ENCODE data around the gene SRPK2.

Gene SRPK2

GRCh38 chr7:105132335-105132734 lies 256.4 kb downstream of the SRPK2 start:
- no peak overlapping the region for H3K27ac ChIP-seq (ENCODE audit: low read depth, low read length)
- no peaks in the 10 kb centered on the region for H3K9me3 ChIP-seq (ENCODE audit: control insufficient read depth, insufficient read depth, low read depth, low read length)
- H3K9ac ChIP-seq (ENCODE audit: low read length): no peak overlapping the region
- H3K36me3 ChIP-seq (ENCODE audit: control insufficient read depth, insufficient read depth, low read length): peaks cover 37% of the 10 kb centered on the region
- no peak overlapping the region for H3K4me3 ChIP-seq (ENCODE audit: low read depth, low read length)
- no peaks in the 10 kb centered on the region for H3K27me3 ChIP-seq (ENCODE audit: control insufficient read depth, insufficient read depth, low read length)
- peaks cover 4% of the 10 kb centered on the region; the same call in 1 of the 2 replicates for H3K4me1 ChIP-seq (ENCODE audit: control insufficient read depth, insufficient read depth, low read length)

DNA sequence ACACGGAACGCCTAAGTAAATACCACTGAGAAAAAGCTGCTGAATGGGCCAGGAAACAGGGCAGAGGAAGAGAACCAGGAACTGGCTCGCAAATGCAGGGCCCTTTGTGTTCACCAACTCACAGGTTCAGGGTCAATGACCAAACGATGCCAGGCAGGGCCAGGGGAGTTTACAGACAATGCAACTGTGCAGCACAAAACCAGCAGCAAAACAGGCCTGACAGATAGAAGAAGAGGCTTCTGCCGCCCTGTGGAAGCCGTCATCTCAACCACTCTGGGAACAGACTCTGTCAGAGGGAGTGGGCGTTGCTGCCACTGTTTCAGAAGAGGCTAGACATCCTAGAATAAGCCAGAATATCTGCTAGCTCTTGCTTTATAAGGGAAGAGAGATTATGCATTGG lies 256.8 kb downstream of the SRPK2 start:
- no peak overlapping the region for H3K9ac ChIP-seq (ENCODE audit: low read length)
- no peaks in the 10 kb centered on the region for H3K9me3 ChIP-seq (ENCODE audit: control insufficient read depth, insufficient read depth, low read depth, low read length)
- no peaks in the 10 kb centered on the region for H3K27me3 ChIP-seq (ENCODE audit: control insufficient read depth, insufficient read depth, low read length)
- H3K4me3 ChIP-seq (ENCODE audit: low read depth, low read length): no peak overlapping the region
- no peak overlapping the region for H3K27ac ChIP-seq (ENCODE audit: low read depth, low read length)
- H3K4me1 ChIP-seq (ENCODE audit: control insufficient read depth, insufficient read depth, low read length): peaks cover 4% of the 10 kb centered on the region; the same call in 1 of the 2 replicates
- H3K36me3 ChIP-seq (ENCODE audit: control insufficient read depth, insufficient read depth, low read length): peaks cover 32% of the 10 kb centered on the region

GRCh38 chr7:105131033-105131656 lies 257.6 kb downstream of the SRPK2 start:
- Histone ChIP-seq H3K9ac (ENCODE audit: low read length) (no peak overlapping the region), H3K4me3 (ENCODE audit: low read depth, low read length) (no peak overlapping the region), H3K9me3 (ENCODE audit: control insufficient read depth, insufficient read depth, low read depth, low read length) (no peaks in the 10 kb centered on the region), H3K36me3 (ENCODE audit: control insufficient read depth, insufficient read depth, low read length) (peaks cover 34% of the 10 kb centered on the region), H3K4me1 (ENCODE audit: control insufficient read depth, insufficient read depth, low read length) (no peaks in the 10 kb centered on the region; the same call in 1 of the 2 replicates), H3K27ac (ENCODE audit: low read depth, low read length) (no peak overlapping the region), H3K27me3 (ENCODE audit: control insufficient read depth, insufficient read depth, low read length) (no peaks in the 10 kb centered on the region)

- Histone ChIP-seq H3K27me3 (ENCODE audit: control insufficient read depth, insufficient read depth, low read length) (no peaks in the 10 kb centered on the region), H3K4me3 (ENCODE audit: low read depth, low read length) (no peak overlapping the region), H3K4me1 (ENCODE audit: control insufficient read depth, insufficient read depth, low read length) (no peaks in the 10 kb centered on the region; the same call in 1 of the 2 replicates), H3K9me3 (ENCODE audit: control insufficient read depth, insufficient read depth, low read depth, low read length) (no peaks in the 10 kb centered on the region), H3K9ac (ENCODE audit: low read length) (no peak overlapping the region), H3K27ac (ENCODE audit: low read depth, low read length) (no peak overlapping the region), H3K36me3 (ENCODE audit: control insufficient read depth, insufficient read depth, low read length) (peaks cover 39% of the 10 kb centered on the region)
Measured at GRCh38 chr7:105130580-105130979, 258.1 kb downstream of the SRPK2 start.

DNA sequence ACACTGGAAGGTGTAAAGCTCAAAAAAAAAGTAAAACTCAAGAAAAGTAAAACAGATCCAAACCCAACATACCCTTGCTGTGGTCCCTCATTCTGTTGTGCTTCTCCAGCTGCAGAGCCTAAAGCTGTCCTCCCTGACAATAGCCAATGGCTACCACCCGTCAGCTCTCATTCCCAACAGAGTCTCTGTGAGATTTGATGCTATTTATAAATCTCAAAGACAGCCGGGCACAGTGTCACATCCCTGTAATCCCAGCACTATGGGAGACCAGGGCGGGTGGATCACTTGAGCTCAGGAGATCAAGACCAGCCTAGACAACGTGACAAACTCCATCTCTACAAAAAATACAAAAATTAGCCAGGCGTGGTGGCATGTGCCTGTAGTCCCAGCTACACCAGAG lies 258.7 kb downstream of the SRPK2 start:
- no peak overlapping the region for H3K9ac ChIP-seq (ENCODE audit: low read length)
- H3K4me1 ChIP-seq (ENCODE audit: control insufficient read depth, insufficient read depth, low read length): no peaks in the 10 kb centered on the region; the same call in 1 of the 2 replicates
- H3K4me3 ChIP-seq (ENCODE audit: low read depth, low read length): no peak overlapping the region
- H3K27ac ChIP-seq (ENCODE audit: low read depth, low read length): no peak overlapping the region
- H3K27me3 ChIP-seq (ENCODE audit: control insufficient read depth, insufficient read depth, low read length): no peaks in the 10 kb centered on the region
- H3K36me3 ChIP-seq (ENCODE audit: control insufficient read depth, insufficient read depth, low read length): peaks cover 41% of the 10 kb centered on the region
- H3K9me3 ChIP-seq (ENCODE audit: control insufficient read depth, insufficient read depth, low read depth, low read length): no peaks in the 10 kb centered on the region

DNA sequence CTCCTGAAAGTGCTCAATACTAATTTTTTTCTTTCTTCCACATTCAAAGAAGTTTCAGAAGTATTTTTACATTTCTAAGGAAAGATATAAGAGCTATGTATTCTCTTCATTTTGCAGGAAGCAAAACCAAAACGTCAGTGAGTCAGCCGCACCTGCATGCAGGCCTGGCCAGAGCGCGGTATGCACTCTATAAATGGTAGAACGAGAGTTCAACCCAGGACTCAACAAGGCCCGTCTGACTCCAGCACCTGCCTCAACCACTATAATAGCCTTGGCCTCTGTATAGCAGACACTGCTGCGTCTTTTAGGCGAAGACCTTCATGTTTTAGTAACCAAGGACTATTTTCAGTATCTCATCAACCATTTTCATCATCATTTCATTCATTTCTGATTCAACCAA lies 261.5 kb downstream of the SRPK2 start:
- Histone ChIP-seq H3K9me3 (ENCODE audit: control insufficient read depth, insufficient read depth, low read depth, low read length) (no peaks in the 10 kb centered on the region), H3K36me3 (ENCODE audit: control insufficient read depth, insufficient read depth, low read length) (peaks cover 29% of the 10 kb centered on the region), H3K4me3 (ENCODE audit: low read depth, low read length) (no peak overlapping the region), H3K27me3 (ENCODE audit: control insufficient read depth, insufficient read depth, low read length) (no peaks in the 10 kb centered on the region), H3K27ac (ENCODE audit: low read depth, low read length) (no peak overlapping the region), H3K4me1 (ENCODE audit: control insufficient read depth, insufficient read depth, low read length) (no peaks in the 10 kb centered on the region; the same call in 1 of the 2 replicates), H3K9ac (ENCODE audit: low read length) (no peak overlapping the region)

- Histone ChIP-seq H3K36me3 (ENCODE audit: control insufficient read depth, insufficient read depth, low read length) (peaks cover 24% of the 10 kb centered on the region), H3K27ac (ENCODE audit: low read depth, low read length) (no peak overlapping the region), H3K9me3 (ENCODE audit: control insufficient read depth, insufficient read depth, low read depth, low read length) (no peaks in the 10 kb centered on the region), H3K4me3 (ENCODE audit: low read depth, low read length) (no peak overlapping the region), H3K27me3 (ENCODE audit: control insufficient read depth, insufficient read depth, low read length) (no peaks in the 10 kb centered on the region), H3K9ac (ENCODE audit: low read length) (no peak overlapping the region), H3K4me1 (ENCODE audit: control insufficient read depth, insufficient read depth, low read length) (no peaks in the 10 kb centered on the region; the same call in 1 of the 2 replicates)
Measured at GRCh38 chr7:105126436-105126975, 262.2 kb downstream of the SRPK2 start.

DNA sequence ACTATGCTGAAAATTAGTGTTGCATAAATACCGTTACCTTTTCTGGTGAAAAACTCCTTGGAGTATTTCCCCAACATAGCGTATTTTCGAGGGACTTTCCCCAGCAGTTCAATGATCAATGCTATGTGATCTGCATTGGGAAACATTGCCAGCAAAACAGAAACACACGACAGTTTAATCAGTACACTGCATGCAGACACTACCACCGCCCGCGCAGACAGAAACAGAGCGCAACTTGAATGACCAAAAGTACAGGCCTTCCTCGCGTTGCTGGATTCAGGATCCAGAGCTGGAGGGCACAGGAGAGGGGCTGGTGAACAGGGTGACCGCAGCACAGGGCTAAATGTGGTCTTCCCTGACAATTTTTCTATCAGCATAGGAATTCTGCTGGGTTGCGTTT lies 263.0 kb downstream of the SRPK2 start:
- H3K4me1 ChIP-seq (ENCODE audit: control insufficient read depth, insufficient read depth, low read length): no peaks in the 10 kb centered on the region; the same call in 1 of the 2 replicates
- no peaks in the 10 kb centered on the region for H3K27me3 ChIP-seq (ENCODE audit: control insufficient read depth, insufficient read depth, low read length)
- no peak overlapping the region for H3K9ac ChIP-seq (ENCODE audit: low read length)
- peaks cover 20% of the 10 kb centered on the region; the same call in 1 of the 2 replicates for H3K36me3 ChIP-seq (ENCODE audit: control insufficient read depth, insufficient read depth, low read length)
- no peaks in the 10 kb centered on the region for H3K9me3 ChIP-seq (ENCODE audit: control insufficient read depth, insufficient read depth, low read depth, low read length)
- no peak overlapping the region for H3K27ac ChIP-seq (ENCODE audit: low read depth, low read length)
- H3K4me3 ChIP-seq (ENCODE audit: low read depth, low read length): no peak overlapping the region

DNA sequence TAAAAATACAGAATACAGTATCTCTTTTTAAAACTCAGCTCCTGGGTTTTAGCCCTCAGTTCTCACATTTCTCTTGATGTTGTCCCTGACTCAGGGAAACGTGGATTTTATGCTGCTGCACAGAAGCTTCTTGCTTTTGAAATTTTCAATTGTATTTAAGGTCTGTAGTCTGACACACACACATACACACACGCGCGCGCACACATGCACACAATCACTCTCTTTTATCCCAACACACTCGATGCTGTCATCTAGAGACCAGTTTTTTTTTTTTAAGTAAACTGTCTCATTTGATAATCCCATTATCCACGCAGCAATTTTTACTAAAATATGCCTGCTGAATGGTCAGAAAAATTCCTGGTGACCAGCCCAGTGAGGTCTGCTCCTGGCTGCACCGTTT lies 266.1 kb downstream of the SRPK2 start:
- no peak overlapping the region for H3K4me3 ChIP-seq (ENCODE audit: low read depth, low read length)
- no peaks in the 10 kb centered on the region for H3K27me3 ChIP-seq (ENCODE audit: control insufficient read depth, insufficient read depth, low read length)
- H3K4me1 ChIP-seq (ENCODE audit: control insufficient read depth, insufficient read depth, low read length): peaks cover 7% of the 10 kb centered on the region
- H3K9ac ChIP-seq (ENCODE audit: low read length): no peak overlapping the region
- no peaks in the 10 kb centered on the region for H3K9me3 ChIP-seq (ENCODE audit: control insufficient read depth, insufficient read depth, low read depth, low read length)
- peaks cover 20% of the 10 kb centered on the region; the same call in 1 of the 2 replicates for H3K36me3 ChIP-seq (ENCODE audit: control insufficient read depth, insufficient read depth, low read length)
- H3K27ac ChIP-seq (ENCODE audit: low read depth, low read length): no peak overlapping the region

DNA sequence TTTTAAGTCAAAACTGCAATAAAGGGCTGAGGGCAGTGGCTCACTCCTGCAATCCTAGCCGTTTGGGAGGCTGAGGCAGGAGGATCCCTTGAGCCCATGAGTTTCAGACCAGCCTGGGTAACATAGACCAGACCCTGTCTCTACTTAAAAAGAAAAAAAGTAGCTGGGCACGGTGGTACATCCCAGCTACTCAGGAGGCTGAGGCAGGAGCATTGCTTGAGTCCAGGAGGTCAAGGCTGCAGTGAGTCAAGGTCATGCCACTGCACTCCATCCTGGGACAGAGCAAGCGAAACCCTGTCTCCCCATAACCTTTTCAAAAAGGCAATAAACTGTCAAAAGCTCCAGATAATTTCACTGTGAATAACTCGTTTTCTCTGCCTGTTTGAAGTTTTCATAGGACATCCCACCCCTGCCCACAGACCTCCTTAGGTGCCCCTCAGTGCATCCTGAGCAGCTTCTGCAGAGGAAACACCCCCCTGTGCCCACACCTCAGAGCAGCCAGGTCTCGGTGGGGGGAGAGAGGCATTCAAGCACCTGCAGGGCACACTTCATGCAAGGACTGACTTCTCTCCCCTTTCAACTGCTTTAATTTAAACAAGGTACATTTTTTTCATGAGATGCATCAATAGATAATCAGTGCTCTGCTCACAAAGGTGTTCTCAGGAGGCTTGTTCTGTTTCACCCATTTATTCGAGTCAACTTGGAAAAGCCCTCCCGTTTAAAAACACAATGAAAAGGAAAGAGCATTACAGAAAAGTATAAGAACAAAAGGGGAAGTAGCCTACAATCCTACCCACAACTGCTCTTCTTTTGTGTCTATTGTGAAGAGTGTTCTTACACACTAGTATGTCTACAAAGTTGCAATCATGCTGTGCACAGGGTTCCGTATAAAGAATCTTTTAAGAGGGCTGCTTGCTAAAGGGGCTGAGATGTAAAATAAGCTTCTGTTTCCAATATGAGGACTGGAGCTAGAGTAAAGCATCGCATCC lies 269.8 kb downstream of the SRPK2 start:
- H3K4me1 ChIP-seq (ENCODE audit: control insufficient read depth, insufficient read depth, low read length): peaks cover 7% of the 10 kb centered on the region
- H3K9me3 ChIP-seq (ENCODE audit: control insufficient read depth, insufficient read depth, low read depth, low read length): no peaks in the 10 kb centered on the region
- H3K27ac ChIP-seq (ENCODE audit: low read depth, low read length): no peak overlapping the region
- no peak overlapping the region for H3K4me3 ChIP-seq (ENCODE audit: low read depth, low read length)
- H3K27me3 ChIP-seq (ENCODE audit: control insufficient read depth, insufficient read depth, low read length): no peaks in the 10 kb centered on the region
- no peak overlapping the region for H3K9ac ChIP-seq (ENCODE audit: low read length)
- H3K36me3 ChIP-seq (ENCODE audit: control insufficient read depth, insufficient read depth, low read length): peaks cover 38% of the 10 kb centered on the region
